ENCODE measurements around the gene TAPBPL.
"Not testable (repeated sequence)": the region's sequence is repeated elsewhere in the genome, so short reads cannot be mapped to it uniquely, and the experiment has no call there.

DNA sequence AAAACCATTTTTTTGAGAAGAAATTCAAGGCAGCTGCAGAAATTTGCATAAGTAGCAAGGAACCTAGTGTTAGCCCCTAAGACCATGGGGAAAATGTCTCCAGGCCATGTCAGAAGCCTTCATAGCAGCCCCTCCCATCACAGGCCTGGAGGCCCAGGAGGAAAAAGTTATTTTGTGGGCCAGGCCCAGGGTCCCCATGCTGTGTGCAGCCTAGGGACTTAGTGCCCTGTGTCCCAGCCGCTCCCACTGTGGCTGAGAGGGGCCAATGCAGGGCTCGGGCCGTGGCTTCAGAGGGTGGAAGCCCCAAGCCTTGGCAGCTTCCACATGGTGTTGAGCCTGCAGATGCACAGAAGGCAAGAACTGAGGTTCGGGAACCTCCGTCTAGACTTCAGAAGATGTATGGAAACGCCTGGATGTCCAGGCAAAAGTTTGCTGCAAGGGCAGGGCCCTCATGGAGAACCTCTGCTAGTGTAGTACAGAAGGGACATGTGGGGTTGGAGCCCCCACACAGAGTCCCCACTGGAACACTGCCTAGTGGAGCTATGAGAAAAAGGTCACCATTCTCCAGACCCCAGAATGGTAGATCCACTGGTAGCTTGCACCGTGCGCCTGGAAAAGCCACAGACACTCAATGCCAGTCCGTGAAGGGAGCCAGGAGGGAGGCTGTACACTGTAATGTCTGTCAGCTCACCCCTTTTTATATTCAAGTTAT lies 15.9 kb downstream of the TAPBPL start:
- not testable (repeated sequence) for TF ChIP-seq RAD21 (IDR thresholded peaks at IDR 0.05; ENCODE audit: low read length); RCOR1 (IDR thresholded peaks at IDR 0.05; ENCODE audit: insufficient replicate concordance, low read length); CEBPB (IDR thresholded peaks at IDR 0.05; ENCODE audit: low read depth, low read length); ELK1 (IDR thresholded peaks at IDR 0.05; ENCODE audit: borderline replicate concordance, low read depth, low read length); POLR2A (IDR thresholded peaks at IDR 0.05; ENCODE audit: low read depth, low read length); MXI1 (IDR thresholded peaks at IDR 0.05; ENCODE audit: borderline replicate concordance, low read depth, low read length)
- TF ChIP-seq, protein P1, sequence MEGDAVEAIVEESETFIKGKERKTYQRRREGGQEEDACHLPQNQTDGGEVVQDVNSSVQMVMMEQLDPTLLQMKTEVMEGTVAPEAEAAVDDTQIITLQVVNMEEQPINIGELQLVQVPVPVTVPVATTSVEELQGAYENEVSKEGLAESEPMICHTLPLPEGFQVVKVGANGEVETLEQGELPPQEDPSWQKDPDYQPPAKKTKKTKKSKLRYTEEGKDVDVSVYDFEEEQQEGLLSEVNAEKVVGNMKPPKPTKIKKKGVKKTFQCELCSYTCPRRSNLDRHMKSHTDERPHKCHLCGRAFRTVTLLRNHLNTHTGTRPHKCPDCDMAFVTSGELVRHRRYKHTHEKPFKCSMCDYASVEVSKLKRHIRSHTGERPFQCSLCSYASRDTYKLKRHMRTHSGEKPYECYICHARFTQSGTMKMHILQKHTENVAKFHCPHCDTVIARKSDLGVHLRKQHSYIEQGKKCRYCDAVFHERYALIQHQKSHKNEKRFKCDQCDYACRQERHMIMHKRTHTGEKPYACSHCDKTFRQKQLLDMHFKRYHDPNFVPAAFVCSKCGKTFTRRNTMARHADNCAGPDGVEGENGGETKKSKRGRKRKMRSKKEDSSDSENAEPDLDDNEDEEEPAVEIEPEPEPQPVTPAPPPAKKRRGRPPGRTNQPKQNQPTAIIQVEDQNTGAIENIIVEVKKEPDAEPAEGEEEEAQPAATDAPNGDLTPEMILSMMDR (conservative IDR thresholded peaks at IDR 0.05; ENCODE audit: low read depth, low read length), result not testable (repeated sequence)
